ENCODE measurements around the gene MEIS2. TPM values are rescaled to one million over a fixed set of nuclear protein-coding genes. Genes with fewer than 3 reads are reported as not detected.

MEIS2 gene
- total RNA-seq, 1 experiment from 2014 or later, result 28.7 TPM

GRCh38 chr15:37111427-37111717, 11.0 kb upstream of the MEIS2 start:
- intact Hi-C loops (cut with micrococcal nuclease; ENCODE audit: unreplicated experiment), result no loop called here
- Histone ChIP-seq H3K36me3 (ENCODE audit: control insufficient read depth, insufficient read depth, low read length) (no peaks in the 10 kb centered on the region), H3K9me3 (no peaks in the 10 kb centered on the region), H3K4me3 (ENCODE audit: low read depth, low read length) (no peak overlapping the region), H3K27me3 (replicated peaks; ENCODE audit: control insufficient read depth, insufficient read depth, low read length) (no peaks in the 10 kb centered on the region), H3K4me1 (no peaks in the 10 kb centered on the region)
- H3K9me3 Mint-ChIP-seq (ENCODE audit: unreplicated experiment), result no peaks in the 10 kb centered on the region
- peaks cover 12% of the 10 kb centered on the region for H3K4me1 Mint-ChIP-seq (ENCODE audit: low read depth, unreplicated experiment)
- H3K4me3 Mint-ChIP-seq (ENCODE audit: unreplicated experiment), result peak overlapping the region; percentile 36
- POLR2A ChIA-PET, result no interaction called here
- CTCF ChIA-PET, result interaction anchor here (0.6 to 0.7 kb wide), 2 partner anchors 100 to 1047 kb away, joined by 4 read pairs; no protein-coding TSS in a partner anchor
- no peaks in the 10 kb centered on the region for H3K27me3 Mint-ChIP-seq (ENCODE audit: insufficient read depth, unreplicated experiment)
- DNase-seq, result no peak
- no TSS peak for BruUV-seq (replicated peaks)
- TF ChIP-seq CTCF (IDR thresholded peaks at IDR 0.05; ENCODE audit: insufficient read depth in 1 of 2, low read depth in 1 of 2, low read length in 1 of 2, severe bottlenecking in 1 of 2, unreplicated experiment in 1 of 2), result no peak
- no peak overlapping the region for H3K27ac Mint-ChIP-seq (ENCODE audit: unreplicated experiment)
- peaks cover 5% of the 10 kb centered on the region for H3K36me3 Mint-ChIP-seq (ENCODE audit: insufficient read depth, unreplicated experiment)

GRCh38 chr15:37109872-37110572, 9.7 kb upstream of the MEIS2 start:
- intact Hi-C loops (cut with micrococcal nuclease; ENCODE audit: unreplicated experiment), result no loop called here
- CTCF ChIA-PET, result no interaction called here
- H3K36me3 ChIP-seq (ENCODE audit: control insufficient read depth, insufficient read depth, low read length), result no peaks in the 10 kb centered on the region
- POLR2A ChIA-PET, result no interaction called here
- Mint-ChIP-seq H3K9me3 (ENCODE audit: unreplicated experiment) (no peaks in the 10 kb centered on the region), H3K4me3 (ENCODE audit: unreplicated experiment) (peak overlapping the region; percentile 36), H3K27me3 (ENCODE audit: insufficient read depth, unreplicated experiment) (no peaks in the 10 kb centered on the region), H3K27ac (ENCODE audit: unreplicated experiment) (no peak overlapping the region), H3K36me3 (ENCODE audit: insufficient read depth, unreplicated experiment) (peaks cover 7% of the 10 kb centered on the region), H3K4me1 (ENCODE audit: low read depth, unreplicated experiment) (peaks cover 13% of the 10 kb centered on the region)
- H3K4me3 ChIP-seq (ENCODE audit: low read depth, low read length), result no peak overlapping the region
- no peaks in the 10 kb centered on the region for H3K4me1 ChIP-seq
- TF ChIP-seq CTCF (IDR thresholded peaks at IDR 0.05; ENCODE audit: insufficient read depth in 1 of 2, low read depth in 1 of 2, low read length in 1 of 2, severe bottlenecking in 1 of 2, unreplicated experiment in 1 of 2), result no peak
- no peaks in the 10 kb centered on the region for H3K27me3 ChIP-seq (replicated peaks; ENCODE audit: control insufficient read depth, insufficient read depth, low read length)
- H3K9me3 ChIP-seq, result no peaks in the 10 kb centered on the region
- no peak for DNase-seq
- BruUV-seq (replicated peaks), result no TSS peak

DNA sequence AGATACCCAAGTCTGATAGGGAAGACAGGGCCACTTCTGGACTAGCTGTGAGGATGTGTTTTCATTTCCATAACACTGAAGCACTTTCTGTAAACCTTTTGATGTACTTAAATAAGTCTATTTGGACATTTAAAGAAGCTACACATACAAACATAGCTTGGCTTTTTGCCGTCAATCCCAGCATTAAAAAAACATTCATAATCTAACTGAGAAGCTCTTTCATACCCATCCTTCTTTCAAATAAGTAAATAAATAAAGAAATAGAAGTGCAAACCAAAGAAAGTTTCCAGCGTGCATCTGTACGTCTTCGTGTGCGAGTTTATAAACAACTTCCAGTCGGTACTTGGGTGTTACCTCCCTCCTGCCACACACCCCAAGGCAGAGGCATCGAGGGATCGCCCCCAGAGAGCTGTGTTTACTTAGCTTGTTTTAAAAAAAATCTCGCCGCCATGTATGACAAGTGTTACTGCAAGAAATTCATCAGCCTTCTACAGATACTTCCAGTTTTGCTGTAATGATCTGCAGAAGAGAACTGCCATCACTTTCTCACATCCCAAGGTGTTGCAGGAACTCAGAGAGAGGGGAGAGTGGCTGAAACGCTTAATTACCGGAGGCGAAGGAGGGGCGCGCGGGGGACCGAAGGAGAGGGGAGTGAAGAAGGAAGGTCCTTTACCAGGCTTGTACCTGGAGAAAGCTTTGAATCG, 9.0 kb upstream of the MEIS2 start:
- ChIA-PET POLR2A (no interaction called here), CTCF (no interaction called here)
- Histone ChIP-seq H3K4me3 (ENCODE audit: low read depth, low read length) (no peak overlapping the region), H3K36me3 (ENCODE audit: control insufficient read depth, insufficient read depth, low read length) (no peaks in the 10 kb centered on the region), H3K9me3 (no peaks in the 10 kb centered on the region), H3K27me3 (replicated peaks; ENCODE audit: control insufficient read depth, insufficient read depth, low read length) (no peaks in the 10 kb centered on the region), H3K4me1 (no peaks in the 10 kb centered on the region)
- DNase-seq, result no peak
- no peak overlapping the region for H3K27ac Mint-ChIP-seq (ENCODE audit: unreplicated experiment)
- TF ChIP-seq CTCF (IDR thresholded peaks at IDR 0.05; ENCODE audit: insufficient read depth in 1 of 2, low read depth in 1 of 2, low read length in 1 of 2, severe bottlenecking in 1 of 2, unreplicated experiment in 1 of 2), result no peak
- no TSS peak for BruUV-seq (replicated peaks)
- H3K36me3 Mint-ChIP-seq (ENCODE audit: insufficient read depth, unreplicated experiment), result peaks cover 7% of the 10 kb centered on the region
- no peaks in the 10 kb centered on the region for H3K27me3 Mint-ChIP-seq (ENCODE audit: insufficient read depth, unreplicated experiment)
- H3K4me3 Mint-ChIP-seq (ENCODE audit: unreplicated experiment), result no peak overlapping the region
- H3K4me1 Mint-ChIP-seq (ENCODE audit: low read depth, unreplicated experiment), result peaks cover 13% of the 10 kb centered on the region
- intact Hi-C loops (cut with micrococcal nuclease; ENCODE audit: unreplicated experiment), result no loop called here
- H3K9me3 Mint-ChIP-seq (ENCODE audit: unreplicated experiment), result no peaks in the 10 kb centered on the region

Measured in Caco-2 (cell line).